Measurements from ENCODE around the gene AMPH. TPM values are rescaled to one million over a fixed set of nuclear protein-coding genes. Genes with fewer than 3 reads are reported as not detected.

The AMPH gene
- total RNA-seq (2012; rRNA removed) = 3.9 and 4.2 TPM in 2 replicates
- polyA plus RNA-seq (2012; rRNA removed) = 4.0 and 4.8 TPM in 2 replicates
- 2.1 and 2.3 TPM in 2 replicates for polyA plus RNA-seq (2012; cell fraction: cytosol; rRNA removed)
- polyA plus RNA-seq (2012; cell fraction: nucleus; rRNA removed; ENCODE audit: low replicate concordance) = 4.0 and 10.1 TPM in 2 replicates
- percentile 46 among the genes with signal in this experiment for Bru-seq, nascent RNA
- BruChase-seq, experiment 1, labeled RNA remaining after a 6-hour chase = percentile 38 among the genes with signal in this experiment
- BruChase-seq, experiment 2, labeled RNA remaining after a 2-hour chase = percentile 35 among the genes with signal in this experiment
- long read RNA-seq, partial matches to known transcripts = 0 of 5 reads
- long read RNA-seq, other reads (novel, unspliced or antisense) = 2 of 5 reads

GRCh38 chr7:38630720-38631673 is at the start of gene AMPH:
Gene AMPH (minus strand): TSS chr7:38631373. CDS start chr7:38631351, 22 bp downstream.
- POLR2A ChIA-PET (ENCODE audit: unreplicated experiment) = interaction anchor here (0.6 kb wide), 2 partner anchors 11 to 214 kb away, joined by 4 to 12 read pairs; no protein-coding TSS in a partner anchor
- DNase-seq = peak; percentile 40
- intact Hi-C loops (cut with micrococcal nuclease) (no loop called here), in situ Hi-C loops (cut with MboI; ENCODE audit: low sequenced_read_pairs) (no loop called here), dilution Hi-C loops (cut with HindIII; ENCODE audit: low sequenced_read_pairs, unreplicated experiment) (no loop called here)
- Histone ChIP-seq H3K36me3 (ENCODE audit: control insufficient read depth, insufficient read depth, low read length) (no peaks in the 10 kb centered on the region), H2BK20ac (ENCODE audit: low read depth, low read length) (no peak within 1 kb of the TSS), H2BK15ac (ENCODE audit: low read depth, low read length) (no peak within 1 kb of the TSS), H3K14ac (replicated peaks; ENCODE audit: low read depth, low read length) (no peak within 1 kb of the TSS), H3K23ac (ENCODE audit: low read depth, low read length) (no peak within 1 kb of the TSS), H4K8ac (ENCODE audit: low read depth in 2 of 2, low read length in 2 of 2) (no peak within 1 kb of the TSS), H4K20me1 (ENCODE audit: insufficient read depth, low read length) (no peaks in the 10 kb centered on the region), H3K4me3 (ENCODE audit: insufficient read depth, low read depth, low read length) (peak within 1 kb of the TSS; percentile 73), H3K9me1 (ENCODE audit: insufficient read depth, low read length) (0 out of 2 replicates have a peak, but pooled peaks cover 2% of the 10 kb centered on the region), H2AK9ac (replicated peaks; ENCODE audit: low read depth, low read length, poor library complexity) (peak within 1 kb of the TSS; percentile 9), H3K27ac (ENCODE audit: insufficient read depth, low read length) (no peak within 1 kb of the TSS; the same call in 1 of the 2 replicates), H4K5ac (ENCODE audit: low read depth, low read length) (no peak within 1 kb of the TSS; the same call in 1 of the 2 replicates), H3K79me1 (ENCODE audit: low read depth in 1 of 2, low read length in 2 of 2) (no peaks in the 10 kb centered on the region), H2BK5ac (ENCODE audit: low read depth, low read length, poor library complexity, severe bottlenecking) (no peak within 1 kb of the TSS), H3K4ac (ENCODE audit: low read depth, low read length) (no peak within 1 kb of the TSS), H3K9me3 (ENCODE audit: control insufficient read depth, insufficient read depth, low read length) (no peaks in the 10 kb centered on the region), H3K18ac (ENCODE audit: low read depth, low read length) (no peak within 1 kb of the TSS), H2AK5ac (ENCODE audit: low read depth, low read length) (no peak within 1 kb of the TSS), H2BK120ac (ENCODE audit: low read depth, low read length) (no peak within 1 kb of the TSS), H3K4me2 (ENCODE audit: low read depth, low read length) (peak within 1 kb of the TSS; percentile 68), H3K56ac (ENCODE audit: extremely low read depth, insufficient read depth, low read length) (peak within 1 kb of the TSS; percentile 5; the same call in 1 of the 2 replicates), H2AFZ (replicated peaks; ENCODE audit: low read length, poor library complexity) (peak within 1 kb of the TSS; percentile 84), H3K9ac (ENCODE audit: low read depth, low read length) (peak within 1 kb of the TSS; percentile 69; the same call in 1 of the 2 replicates), H3K4me1 (ENCODE audit: control insufficient read depth, insufficient read depth, low read length) (peaks cover 7% of the 10 kb centered on the region; the same call in 1 of the 2 replicates), H4K91ac (ENCODE audit: insufficient read depth, low read depth, low read length) (no peak within 1 kb of the TSS), H3K27me3 (ENCODE audit: control insufficient read depth, insufficient read depth, low read length) (peaks cover 3% of the 10 kb centered on the region; the same call in 1 of the 2 replicates)
- CTCF ChIA-PET = interaction anchor here (0.6 to 1.0 kb wide), 3 partner anchors 10 to 714 kb away, joined by 3 to 4 read pairs (median 3); no protein-coding TSS in a partner anchor
- WGBS, 2 experiments (ENCODE audit: extremely low coverage in 2 of 2, insufficient read length in 1 of 2) = 1% methylated on average over 37 of the region's 105 CpGs; no CpG with 5 or more reads in 1 of the 2 experiments
- peak; percentile 92 for ATAC-seq (ENCODE audit: low read depth)
- no peak for TF ChIP-seq CTCF (conservative IDR thresholded peaks at IDR 0.05; ENCODE audit: low read depth, low read length)
- TF ChIP-seq MAZ (IDR thresholded peaks at IDR 0.05; ENCODE audit: borderline replicate concordance, low read depth, low read length) = peak; percentile 51; the same call in 1 of the 2 replicates
- TF ChIP-seq FOS (IDR thresholded peaks at IDR 0.05; ENCODE audit: low read depth, low read length) = no peak
- no peak for TF ChIP-seq SMC3 (IDR thresholded peaks at IDR 0.05; ENCODE audit: low read depth, low read length)
- no peak for TF ChIP-seq USF2 (IDR thresholded peaks at IDR 0.05; ENCODE audit: low read depth, low read length)
- no peak for TF ChIP-seq MAFK (IDR thresholded peaks at IDR 0.05; ENCODE audit: low read depth, low read length)
- BruUV-seq (replicated peaks) = no TSS peak
